HG03103 (cell line): ENCODE measurements around the gene FLT1.

Experiments used
- ATAC-seq: cut with Tn5 transposase; IDR thresholded peaks from one replicate; pipeline ENCODE4 v1.9.1; 2021; ENCODE audit warnings: low read depth; ENCODE audit not compliant: unreplicated experiment

FLT1 gene

DNA sequence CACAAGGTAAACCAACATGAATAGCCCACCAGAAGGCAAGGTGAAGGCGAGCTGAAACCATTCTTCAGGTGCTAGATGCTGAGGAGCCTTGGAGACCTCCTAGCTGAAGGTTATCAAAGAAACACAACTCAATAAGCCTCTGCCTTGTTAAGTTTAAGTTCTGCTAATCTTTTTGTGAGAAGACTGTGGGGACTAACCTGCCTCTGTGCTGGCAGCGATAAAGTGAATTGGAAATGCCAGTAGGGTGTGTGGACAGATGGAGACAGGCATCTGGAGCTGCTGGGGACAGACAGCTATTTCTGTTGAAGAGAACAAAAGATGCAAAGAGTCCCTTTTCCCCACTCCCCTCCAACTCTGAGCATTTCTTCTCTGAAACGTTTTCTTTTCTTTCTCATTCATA lies 33.5 kb upstream of the FLT1 start:
- ATAC-seq, result no peak

GRCh38 chr13:28527629-28528028 lies 32.7 kb upstream of the FLT1 start:
- no peak for ATAC-seq

DNA sequence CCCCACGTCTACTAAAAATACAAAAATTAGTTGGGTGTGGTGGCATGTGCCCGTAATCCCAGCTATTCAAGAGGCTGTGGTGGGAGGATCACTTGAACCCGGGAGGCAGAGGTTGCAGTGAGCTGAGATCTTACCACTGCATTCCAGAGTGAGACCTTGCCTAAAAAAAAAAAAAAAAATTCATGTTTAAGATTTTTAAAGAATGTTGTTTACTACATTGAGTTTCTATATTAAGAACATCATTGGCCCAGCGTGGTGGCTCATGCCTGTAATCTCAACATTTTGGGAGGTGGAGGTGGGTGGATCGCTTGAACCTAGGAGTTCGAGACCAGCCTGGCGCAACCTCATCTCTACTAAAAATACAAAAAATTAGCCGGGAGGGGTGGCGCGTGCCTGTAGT lies 31.9 kb upstream of the FLT1 start:
- ATAC-seq, result no peak

DNA sequence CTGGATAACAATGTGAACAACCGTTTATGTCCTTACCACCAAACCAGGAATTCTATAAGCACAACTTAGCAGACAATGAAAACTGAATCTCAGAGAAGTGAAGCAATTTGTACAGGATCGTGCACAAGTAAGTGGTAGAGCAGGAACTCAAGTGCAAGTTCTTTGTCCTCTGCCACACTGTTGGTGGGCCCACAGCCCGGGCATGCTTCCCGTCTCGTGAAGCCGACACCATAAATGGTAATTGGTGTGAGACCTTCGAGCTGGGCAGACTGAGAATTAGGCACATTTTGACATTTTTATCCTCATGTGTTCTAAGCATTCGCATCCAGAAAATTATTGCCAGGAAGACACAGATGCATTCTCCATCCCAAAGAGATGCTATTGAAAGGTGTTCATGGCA lies 27.9 kb upstream of the FLT1 start:
- ATAC-seq, result no peak

GRCh38 chr13:28513745-28514144 lies 18.8 kb upstream of the FLT1 start:
- no peak for ATAC-seq

DNA sequence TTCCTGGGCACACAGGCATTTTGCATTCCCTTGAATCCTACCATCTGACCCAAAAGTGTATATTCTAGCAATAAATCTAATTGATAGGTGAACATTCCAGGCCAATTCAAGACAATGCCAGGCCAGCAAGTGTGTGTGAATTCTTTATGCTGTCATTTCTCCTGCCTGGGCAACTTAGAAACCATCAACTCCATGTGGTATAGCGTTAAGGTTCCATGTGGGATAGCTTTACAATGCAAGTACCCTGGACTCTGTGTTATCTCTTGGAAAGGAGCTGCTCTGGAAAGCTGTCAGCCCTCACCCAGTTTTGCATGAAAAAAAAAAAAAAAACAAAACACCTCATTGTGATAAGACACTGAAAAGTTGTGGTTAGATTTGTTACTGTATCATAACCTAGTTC lies 15.6 kb upstream of the FLT1 start:
- ATAC-seq, result no peak

- no peak for ATAC-seq
Measured at GRCh38 chr13:28510066-28510465, 15.1 kb upstream of the FLT1 start.

- no peak for ATAC-seq
Measured at GRCh38 chr13:28505543-28506135, 10.7 kb upstream of the FLT1 start.

- ATAC-seq, result no peak
Measured at GRCh38 chr13:28503182-28503967, 8.4 kb upstream of the FLT1 start.

- ATAC-seq, result no peak
Measured at GRCh38 chr13:28501547-28501946, 6.6 kb upstream of the FLT1 start.

DNA sequence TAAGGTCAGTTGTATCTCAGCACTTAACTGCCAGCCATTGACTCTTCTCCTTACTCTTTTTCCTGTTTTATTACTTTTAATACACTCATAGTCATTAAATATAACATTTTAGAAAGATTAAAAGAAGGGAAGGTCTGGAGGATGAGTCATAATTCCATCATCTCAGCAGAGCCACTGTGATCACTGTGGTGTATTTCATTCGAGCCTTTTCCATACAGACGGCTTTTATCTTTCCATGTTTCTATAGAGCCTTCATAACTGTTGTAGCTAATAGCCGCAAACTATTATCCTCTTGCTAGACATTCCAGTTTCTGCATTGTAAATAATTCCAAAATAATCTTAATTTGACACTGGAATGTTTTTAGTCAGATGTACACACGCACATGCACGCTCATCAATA lies 4.7 kb upstream of the FLT1 start:
- ATAC-seq, result no peak

DNA sequence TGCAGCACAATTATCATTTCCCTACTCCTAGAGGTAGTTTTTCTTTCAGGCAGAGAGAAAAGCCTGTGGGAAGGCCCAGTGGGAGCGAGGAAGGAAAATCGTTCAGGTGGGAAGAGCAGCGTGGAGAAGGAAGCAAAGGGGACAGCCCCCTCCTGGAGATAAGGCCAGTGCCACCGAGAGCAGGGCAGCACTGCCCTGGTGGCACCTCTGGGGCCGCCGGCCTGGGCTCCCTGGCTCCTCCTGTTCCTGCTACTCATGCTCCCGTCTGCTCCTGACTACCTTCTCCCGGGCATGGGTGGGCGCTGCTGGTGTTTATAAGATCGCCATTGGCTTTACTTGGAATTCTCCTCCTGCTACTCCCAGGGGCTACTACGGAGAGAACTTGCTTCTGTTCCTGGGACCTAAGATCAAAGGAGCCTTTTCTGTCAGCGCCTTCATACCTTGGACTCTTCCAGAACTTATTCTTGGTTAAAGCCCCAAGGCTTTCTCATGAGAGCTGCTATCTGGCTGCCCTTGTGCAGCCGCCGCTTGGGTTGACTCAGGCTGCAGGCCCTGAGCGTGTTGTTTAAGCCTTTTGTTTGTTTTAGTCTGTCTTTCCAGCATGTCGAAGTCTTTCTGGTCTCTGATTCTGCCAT lies 3.7 kb upstream of the FLT1 start:
- no peak for ATAC-seq

- ATAC-seq, result no peak
Measured at GRCh38 chr13:28497143-28497876, 2.4 kb upstream of the FLT1 start.

DNA sequence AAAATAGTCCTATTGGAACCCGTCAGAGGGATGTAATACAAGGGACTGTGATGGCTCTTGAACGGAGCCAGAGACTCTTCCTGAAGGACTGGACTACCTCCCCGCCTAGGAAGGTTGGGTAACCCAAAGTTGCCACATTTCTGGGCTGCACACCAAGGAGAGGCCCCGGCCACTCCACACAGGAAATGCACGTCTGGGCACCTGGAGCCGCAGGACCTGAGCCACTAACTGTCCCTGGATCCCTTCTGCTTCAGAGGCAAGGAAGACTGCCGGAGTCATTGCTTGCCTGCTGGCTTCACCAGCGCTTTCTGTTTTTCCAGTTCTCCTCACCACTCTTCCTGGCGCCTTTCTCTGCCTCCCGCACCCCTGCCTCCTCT lies 1.2 kb upstream of the FLT1 start:
- no peak for ATAC-seq

DNA sequence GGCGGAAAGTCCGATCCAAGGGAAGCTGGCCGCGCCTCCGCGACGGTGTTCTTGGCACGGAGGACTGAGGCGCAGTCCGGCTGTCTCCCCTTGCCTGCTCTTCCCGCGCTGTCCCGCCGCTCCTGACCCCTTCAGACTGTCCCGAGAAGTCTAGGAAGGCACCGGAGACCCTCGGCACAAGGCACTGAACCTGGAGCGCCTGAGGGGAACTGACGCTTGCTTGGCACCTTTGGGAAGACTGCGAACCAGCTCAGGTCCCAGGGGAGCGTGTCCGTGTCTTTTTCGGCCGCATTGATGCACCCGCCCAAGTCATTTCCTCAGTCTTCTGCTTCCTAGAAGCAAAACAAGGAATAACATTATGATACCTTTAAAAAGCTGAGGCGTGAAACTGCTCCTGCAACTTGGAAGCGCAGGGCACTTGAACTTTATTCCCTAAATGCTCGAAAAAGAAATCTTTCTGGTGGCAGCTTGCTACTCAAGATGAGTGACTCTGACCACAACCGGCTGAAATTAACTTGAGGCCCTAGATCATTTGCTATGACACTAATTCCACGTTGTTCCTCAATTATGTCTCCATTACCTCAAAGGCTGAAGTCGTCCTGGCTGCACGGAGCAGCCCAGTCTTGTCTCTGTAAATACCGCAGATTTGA lies 735 bp upstream of the FLT1 start:
- no peak for ATAC-seq

GRCh38 chr13:28494504-28494777 lies 487 bp downstream of the FLT1 start:
- ATAC-seq, result no peak

DNA sequence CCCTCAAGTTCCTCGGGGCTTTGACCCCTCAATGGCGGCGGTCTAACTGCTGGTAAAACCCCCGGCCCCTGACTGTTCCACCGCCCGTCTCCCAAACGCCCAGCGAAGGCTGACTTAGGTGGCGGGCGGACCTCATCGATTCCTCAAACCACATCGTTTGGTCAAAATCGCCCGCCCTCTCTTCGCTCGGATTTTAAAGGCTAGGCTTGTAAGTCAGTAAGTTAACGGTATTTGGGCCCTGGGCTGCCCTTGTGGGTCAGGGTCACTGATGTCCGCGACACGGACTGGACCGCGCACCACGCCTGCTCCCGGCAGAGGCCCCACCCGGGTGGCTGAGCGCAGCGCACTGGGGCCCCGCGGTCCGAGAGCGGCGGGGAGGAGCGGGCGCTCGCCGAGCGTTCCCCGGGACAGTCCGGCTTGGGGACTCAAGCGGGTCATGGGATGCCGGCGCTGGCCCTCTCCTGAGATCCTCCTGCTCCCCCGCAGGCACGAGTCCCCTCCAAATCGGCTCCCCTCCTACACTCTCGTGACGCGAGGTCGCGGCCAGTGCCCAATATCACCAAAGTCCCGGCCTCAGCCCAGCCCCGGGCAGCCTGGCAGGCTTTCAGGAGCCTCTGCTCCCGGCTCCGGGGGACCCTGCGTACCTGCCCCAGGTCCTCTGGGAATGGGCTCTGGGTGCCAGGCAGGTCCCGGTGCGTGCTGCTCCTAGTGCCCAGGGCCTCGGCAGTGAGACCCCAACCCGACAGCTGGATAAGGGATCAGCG lies 1.0 kb downstream of the FLT1 start:
- no peak for ATAC-seq

DNA sequence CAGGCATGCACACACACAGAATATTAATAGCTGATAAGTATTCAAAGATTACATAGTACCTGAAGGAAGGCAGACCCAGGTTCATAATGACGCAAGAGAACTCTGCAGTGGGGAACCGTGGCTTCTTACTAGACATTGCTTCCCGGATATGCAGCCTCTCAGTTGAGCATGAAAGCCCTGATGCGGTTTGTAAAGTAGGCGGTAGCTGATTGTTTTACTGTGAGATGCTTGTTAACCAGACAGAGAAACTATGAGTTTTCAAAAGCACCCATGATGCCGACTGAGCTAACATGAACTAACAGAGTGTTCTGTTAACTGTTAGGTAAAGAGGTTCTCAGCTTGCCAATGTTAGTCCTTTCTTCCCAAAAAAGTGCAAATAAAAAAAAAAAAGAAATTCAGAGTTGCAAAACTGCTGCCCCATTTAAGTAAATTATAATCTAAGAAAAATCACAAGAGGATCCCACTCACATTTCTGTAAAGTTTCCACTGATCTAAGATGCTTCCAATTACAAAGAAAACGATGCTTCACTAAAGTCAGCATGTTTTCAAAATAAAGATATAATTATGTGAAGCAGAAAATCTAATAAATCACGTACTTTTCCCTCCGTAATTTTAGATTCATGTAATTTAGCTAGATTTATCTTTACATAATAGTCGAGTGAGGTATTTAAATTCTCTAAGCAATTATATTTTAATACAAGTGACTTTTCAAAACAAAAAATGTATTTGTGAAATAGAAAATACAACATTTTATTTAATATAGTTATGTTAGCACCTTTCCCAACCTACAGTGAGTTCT lies 2.2 kb downstream of the FLT1 start:
- no peak for ATAC-seq

DNA sequence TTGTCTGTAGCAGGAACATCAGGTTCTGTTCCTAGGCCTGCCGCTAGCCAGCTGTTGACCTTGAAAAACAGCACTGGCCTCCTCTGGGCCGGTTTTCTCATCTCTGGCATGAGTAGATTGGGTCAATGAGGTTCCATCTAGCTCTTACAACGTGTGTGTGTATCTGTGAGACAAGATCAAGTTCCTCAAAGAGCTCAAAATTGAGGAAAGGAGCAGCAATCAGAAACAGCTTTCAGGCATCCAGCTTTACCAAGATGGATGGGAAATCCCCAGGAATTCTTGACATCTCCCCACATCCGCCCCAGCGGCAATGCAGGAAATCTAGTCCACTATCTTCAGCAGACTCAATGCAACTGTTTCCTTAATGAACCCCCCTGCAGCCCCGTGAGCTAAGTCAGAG lies 4.9 kb downstream of the FLT1 start:
- no peak for ATAC-seq

GRCh38 chr13:28489524-28489931 lies 5.4 kb downstream of the FLT1 start:
- no peak for ATAC-seq
